Hepatocyte (in vitro differentiated cells): ENCODE results near the gene RNF213.

Source experiments
- CTCF ChIP-seq: fragments of 200-600 bp; sonication (generic); IDR thresholded peaks from 2 replicates; pipeline ENCODE4 v1.5.1; 2016; ENCODE audit warnings: antibody characterized with exemption, mild to moderate bottlenecking; ENCODE audit not compliant: poor library complexity
- EZH2 ChIP-seq: fragments of 200-600 bp; sonication (generic); IDR thresholded peaks from 2 replicates; pipeline ENCODE4 v1.6.1; 2016; ENCODE audit warnings: antibody characterized with exemption, mild to moderate bottlenecking, borderline replicate concordance

DNA sequence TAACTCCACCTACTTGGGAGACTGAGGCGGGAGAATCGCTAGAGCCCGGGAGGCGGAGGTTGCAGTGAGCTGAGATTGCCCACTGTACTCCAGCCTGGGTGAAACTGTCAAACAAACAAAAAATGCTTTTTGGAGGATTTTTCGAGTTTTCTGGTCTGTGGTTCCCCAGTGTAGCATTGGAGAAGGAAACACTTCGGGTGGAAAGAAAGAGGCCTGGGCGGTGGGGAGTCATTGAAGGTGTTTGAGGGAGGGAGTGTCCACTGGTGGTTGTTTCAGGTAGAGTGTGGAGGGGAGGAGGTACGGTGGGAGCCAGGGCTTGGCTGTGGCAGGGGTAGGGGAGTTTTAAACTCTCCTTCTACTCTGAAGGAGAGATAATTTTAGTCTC is 1.2 kb downstream of the RNF213 start:
- TF ChIP-seq CTCF (no peak), EZH2 (no peak)
